Measurements from ENCODE around the gene P2RY8.
A peak's percentile ranks its signal among the peaks of the same experiment; 100 is the strongest.
"Not testable (repeated sequence)": the region's sequence is repeated elsewhere in the genome, so short reads cannot be mapped to it uniquely, and the experiment has no call there.

The P2RY8 gene

DNA sequence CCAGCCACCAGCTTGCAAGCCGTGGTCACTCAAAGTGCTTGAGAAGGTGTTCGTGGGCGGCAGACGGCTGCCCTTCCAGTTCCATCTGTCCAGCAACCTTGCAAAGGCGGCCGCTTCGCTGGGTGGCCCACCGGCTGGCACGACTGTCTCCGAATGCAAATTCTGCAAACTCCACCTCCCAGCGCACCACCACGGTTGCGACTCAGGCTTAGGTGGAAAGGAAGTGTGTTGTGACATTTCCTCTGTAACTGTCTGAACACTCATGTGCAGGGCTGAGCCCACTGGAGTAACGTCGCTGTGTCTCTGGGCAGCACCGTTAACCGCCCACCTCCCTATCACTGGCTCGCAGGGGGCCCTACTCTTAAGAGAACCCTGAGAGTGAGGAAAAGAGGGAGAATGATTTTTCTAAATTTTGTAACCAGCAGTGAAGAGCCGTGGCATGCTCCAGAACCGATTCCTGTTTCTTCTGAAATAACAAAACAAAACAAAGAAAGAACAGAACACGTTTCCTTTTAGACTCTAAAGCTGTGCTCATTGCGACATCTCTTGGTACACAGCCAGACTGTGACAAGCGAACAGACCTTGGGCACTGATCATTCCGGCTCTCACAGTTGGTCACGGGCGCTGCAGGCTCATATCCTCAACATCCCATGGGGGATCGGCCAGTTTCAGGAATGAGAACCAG, at the start of gene P2RY8:
P2RY8 (minus strand) TSS at position 155 of the 685 bp plus-strand sequence. CDS start 70,627 bp downstream, outside the sequence.
- peak; percentile 9 for DNase-seq

DNA sequence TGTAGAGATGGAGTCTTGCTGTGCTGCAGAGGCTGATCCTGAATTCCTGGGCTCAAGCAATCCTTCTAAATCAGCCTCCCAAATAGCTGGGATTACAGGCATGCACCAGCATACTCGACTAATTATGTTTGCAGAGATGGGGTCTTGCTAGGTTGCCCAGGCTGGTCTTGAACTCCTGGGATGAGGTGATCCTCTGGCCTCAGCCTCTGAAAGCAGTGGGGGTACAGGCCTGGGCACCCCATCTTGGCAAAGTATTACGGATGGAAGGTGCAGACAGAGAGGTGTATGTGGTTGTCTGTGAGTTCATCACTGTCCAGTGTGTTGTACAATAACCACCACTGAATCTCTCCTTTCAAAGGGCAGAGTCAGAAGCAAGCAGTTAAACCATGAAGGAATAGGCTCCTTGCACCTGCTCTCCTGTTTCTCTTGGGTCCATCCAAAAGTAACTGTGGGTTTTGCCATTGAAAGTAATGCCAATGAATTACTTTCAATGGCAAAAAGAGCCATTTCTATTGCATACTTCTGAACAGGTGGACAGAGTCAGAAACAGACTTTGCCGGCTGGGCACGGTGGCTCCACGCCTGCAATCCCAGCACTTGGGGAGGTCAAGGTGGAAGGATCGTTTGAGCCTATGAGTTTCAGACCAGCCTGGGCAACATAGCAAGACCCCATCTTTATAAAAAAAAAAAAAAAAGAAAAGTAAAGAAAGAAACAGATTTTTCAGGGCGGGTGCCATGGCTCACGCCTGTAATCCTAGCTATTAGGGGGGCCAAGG, 47.4 kb upstream of the P2RY8 start:
- no peak for DNase-seq

DNA sequence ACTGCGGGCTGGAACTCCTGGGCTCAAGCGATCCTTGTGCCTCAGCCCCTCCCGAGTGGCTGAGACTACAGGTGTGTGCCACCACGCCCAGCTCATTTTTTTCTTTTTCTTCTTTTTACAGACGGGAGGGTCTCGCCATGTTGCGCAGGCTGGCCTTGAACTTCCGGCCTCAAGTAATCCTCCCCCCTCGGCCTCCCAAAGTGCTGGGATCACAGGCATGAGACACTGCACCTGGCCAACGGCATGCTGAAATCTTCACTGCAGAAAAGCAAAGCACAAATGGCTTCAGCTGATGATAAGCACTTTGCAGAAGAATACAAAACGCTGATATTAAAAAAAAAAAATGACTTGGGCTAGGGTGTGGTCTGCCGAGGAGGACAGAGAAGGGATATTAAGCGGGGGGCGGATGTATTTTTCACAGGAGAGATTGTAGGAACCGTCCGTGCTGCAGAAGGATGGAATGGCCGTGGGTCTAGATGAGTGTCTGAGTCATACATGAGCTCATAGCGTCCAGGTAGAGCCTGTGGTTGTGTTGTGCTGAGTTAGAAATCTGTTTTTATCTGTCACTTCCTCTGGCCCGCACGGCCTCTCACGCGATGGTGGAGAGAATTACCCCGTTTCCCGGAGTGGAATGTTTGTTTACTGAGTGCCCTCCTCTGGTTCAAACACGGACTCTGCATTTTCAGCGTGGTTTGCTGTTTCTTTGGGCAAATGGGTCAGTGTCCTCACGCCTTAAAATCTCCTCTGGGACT, 45.9 kb upstream of the P2RY8 start:
- DNase-seq: no peak

GRCh38 chrX:1581132-1581531, 44.1 kb upstream of the P2RY8 start:
- DNase-seq: peak; percentile 21

GRCh38 chrX:1578511-1579173, 41.7 kb upstream of the P2RY8 start:
- no peak for DNase-seq

DNA sequence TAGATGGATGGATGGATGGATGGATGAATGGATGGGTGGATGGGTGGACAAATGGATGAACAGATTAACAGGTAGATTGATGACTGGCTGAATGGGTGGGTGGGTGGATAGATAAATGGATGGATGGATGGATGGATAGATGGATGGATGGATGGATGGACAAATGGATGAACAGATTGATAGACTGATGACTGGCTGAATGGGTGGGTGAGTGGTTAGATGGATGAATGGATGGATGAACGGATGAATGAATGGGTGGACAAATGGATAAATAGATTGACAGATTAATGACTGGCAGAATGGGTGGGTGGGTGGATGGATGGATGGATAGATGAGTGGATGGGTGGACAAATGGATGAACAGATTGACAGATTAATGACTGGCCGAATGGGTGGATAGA, 40.9 kb upstream of the P2RY8 start:
- no peak for DNase-seq

- no peak for DNase-seq
Observed at GRCh38 chrX:1576201-1576992, 39.4 kb upstream of the P2RY8 start.

GRCh38 chrX:1574181-1574580, 37.2 kb upstream of the P2RY8 start:
- not testable (repeated sequence) for DNase-seq

GRCh38 chrX:1564750-1565683, 28.0 kb upstream of the P2RY8 start:
- no peak for DNase-seq

DNA sequence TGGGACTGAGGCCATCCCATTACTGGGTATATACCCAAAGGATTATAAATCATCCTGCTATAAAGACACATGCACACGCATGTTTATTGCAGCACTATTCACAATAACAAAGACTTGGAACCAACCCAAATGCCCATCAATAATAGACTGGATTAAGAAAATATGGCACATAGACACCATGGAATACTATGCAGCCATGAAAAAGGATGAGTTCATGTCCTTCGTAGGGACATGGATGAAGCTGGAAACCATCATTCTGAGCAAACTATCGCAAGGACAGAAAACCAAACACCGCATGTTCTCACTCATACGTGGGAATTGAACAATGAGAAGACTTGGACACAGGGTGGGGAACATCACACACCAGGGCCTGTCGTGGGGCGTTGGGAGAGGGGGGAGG, 27.1 kb upstream of the P2RY8 start:
- DNase-seq: not testable (repeated sequence)

- no peak for DNase-seq
Observed at GRCh38 chrX:1561164-1561563, 24.2 kb upstream of the P2RY8 start.

- DNase-seq: no peak
Observed at GRCh38 chrX:1558761-1559468, 21.9 kb upstream of the P2RY8 start.

DNA sequence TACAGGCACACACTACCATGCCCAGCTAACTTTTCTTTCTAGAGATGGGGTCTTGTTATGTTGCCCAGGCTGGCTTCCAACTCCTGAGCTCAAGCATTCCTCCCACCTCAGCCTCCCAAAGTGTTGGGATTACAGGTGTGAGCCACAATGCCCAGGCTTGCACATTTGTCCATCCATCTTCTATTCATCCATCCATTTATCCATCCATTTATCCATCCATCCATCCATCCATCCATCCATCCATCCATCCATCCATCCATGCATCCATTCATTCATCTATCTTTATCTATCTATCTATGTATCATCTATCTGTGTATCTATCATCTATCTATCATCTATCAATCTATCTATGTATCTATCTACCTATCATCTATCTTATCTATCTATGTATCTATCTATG, 20.5 kb upstream of the P2RY8 start:
- not testable (repeated sequence) for DNase-seq

GRCh38 chrX:1555370-1555769, 18.4 kb upstream of the P2RY8 start:
- no peak for DNase-seq

DNA sequence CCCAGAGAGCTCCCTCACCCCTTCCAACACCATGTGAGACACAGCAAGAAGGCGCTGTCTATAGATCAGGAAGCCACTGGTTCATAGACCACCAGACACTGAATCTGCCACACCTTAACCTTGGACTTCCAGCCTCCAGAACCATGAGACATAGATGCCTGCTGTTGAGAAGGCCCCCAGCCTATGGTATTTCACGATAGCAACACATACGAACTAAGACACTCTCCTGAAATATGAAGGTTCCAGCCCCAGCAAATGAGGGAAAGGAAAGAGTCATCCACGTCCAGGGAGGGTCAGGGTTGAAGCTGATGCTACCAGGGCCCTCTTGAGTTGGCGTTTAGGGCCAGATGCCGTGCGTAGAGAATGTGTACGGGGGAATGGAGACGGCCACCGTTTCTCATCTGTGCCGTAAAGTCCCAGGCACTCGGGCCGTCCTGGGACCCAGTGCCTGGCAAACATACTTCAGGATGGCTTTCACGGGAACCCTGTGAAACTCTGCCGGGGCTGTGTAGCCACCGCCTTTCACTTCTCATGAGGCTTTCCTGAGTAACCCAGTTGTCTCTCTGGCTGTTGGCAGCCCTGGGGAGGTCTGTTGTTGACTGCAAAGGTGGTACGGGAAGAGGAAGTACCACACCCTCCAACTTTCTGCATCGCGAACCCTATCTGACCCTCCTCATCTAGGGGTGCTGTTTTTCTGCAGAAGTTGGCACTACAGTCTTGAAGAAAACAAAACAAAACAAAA, 17.7 kb upstream of the P2RY8 start:
- no peak for DNase-seq

GRCh38 chrX:1551959-1552546, 15.1 kb upstream of the P2RY8 start:
- no peak for DNase-seq

DNA sequence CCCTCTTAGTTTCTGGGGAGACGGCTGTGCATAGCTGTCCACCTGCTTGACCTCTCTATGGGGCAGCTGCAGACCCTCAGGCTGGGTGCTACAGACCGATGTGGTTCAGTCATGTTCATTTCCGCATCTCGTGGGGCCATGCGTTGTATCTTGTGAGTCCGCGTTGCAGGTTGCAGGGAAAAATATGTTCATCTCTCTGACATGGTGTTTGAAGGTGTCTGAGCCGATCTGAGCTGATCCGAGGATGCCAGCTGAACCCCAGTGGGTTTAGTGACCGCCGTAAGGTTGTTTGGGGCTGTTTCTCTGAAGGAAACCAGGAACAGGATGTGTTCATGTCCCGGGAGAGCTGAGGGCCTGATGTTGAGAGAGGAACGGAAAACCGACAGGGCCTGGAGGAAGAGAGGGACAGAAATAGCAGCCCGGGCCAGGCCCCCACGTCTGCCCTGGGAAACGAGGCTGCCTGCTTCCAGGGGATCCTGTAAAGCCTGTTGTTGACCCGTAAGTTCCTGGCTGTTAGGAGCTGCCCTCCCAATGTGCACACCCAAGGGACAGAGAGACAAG, 9.8 kb upstream of the P2RY8 start:
- no peak for DNase-seq

- no peak for DNase-seq
Observed at GRCh38 chrX:1545776-1546408, 8.9 kb upstream of the P2RY8 start.

Measured in fibroblast of skin of right biceps (primary cell).